DOHH2 (cell line): ENCODE results near the gene CNKSR2.

Source experiments
- EZH2phosphoT487 ChIP-seq: fragments of 200-600 bp; sonication (generic); IDR thresholded peaks from 2 replicates; pipeline ENCODE4 v1.6.1; 2017; ENCODE audit warnings: borderline replicate concordance, mild to moderate bottlenecking, antibody characterized with exemption, low read length, moderate library complexity, mixed read lengths
- TF ChIP-seq, protein P1 (sequence below): fragments of 200-600 bp; sonication (generic); IDR thresholded peaks from one replicate; pipeline ENCODE4 v1.5.1; 2014; ENCODE audit warnings: antibody characterized with exemption, mild to moderate bottlenecking, low read depth, low read length; ENCODE audit not compliant: poor library complexity, severe bottlenecking

DNA sequence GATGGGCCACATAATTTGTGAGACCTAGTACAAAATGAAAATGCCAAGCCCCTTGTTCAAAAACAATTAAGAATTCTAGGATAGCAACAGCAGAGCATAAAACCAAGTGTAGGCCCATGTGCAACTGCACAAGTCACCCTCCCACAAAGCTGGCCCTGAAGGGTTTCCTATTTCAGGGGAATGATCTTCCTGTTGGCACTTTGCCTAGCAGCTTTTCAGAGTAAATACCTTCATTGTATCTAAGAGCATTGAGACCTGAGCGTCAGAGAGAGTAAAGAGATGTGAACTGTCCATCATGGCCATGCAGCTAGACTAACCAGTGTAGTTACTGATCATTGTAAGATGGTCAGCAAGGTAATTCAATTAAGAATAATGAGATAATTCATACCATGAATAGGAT, 113.6 kb downstream of the CNKSR2 start:
- TF ChIP-seq, protein P1, sequence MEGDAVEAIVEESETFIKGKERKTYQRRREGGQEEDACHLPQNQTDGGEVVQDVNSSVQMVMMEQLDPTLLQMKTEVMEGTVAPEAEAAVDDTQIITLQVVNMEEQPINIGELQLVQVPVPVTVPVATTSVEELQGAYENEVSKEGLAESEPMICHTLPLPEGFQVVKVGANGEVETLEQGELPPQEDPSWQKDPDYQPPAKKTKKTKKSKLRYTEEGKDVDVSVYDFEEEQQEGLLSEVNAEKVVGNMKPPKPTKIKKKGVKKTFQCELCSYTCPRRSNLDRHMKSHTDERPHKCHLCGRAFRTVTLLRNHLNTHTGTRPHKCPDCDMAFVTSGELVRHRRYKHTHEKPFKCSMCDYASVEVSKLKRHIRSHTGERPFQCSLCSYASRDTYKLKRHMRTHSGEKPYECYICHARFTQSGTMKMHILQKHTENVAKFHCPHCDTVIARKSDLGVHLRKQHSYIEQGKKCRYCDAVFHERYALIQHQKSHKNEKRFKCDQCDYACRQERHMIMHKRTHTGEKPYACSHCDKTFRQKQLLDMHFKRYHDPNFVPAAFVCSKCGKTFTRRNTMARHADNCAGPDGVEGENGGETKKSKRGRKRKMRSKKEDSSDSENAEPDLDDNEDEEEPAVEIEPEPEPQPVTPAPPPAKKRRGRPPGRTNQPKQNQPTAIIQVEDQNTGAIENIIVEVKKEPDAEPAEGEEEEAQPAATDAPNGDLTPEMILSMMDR: no peak
- TF ChIP-seq EZH2phosphoT487: no peak
